ENCODE measurements around the gene RPL36A. TPM values are rescaled to one million over a fixed set of nuclear protein-coding genes. Genes with fewer than 3 reads are reported as not detected.
A peak's percentile ranks its signal among the peaks of the same experiment; 100 is the strongest.

The RPL36A gene
- total and polyA plus RNA-seq, 9 of the 15 experiments (the other 6 are each of a cell fraction or from before 2014, with no cell fraction given): 412 to 4,539 (median 3,209) TPM

DNA sequence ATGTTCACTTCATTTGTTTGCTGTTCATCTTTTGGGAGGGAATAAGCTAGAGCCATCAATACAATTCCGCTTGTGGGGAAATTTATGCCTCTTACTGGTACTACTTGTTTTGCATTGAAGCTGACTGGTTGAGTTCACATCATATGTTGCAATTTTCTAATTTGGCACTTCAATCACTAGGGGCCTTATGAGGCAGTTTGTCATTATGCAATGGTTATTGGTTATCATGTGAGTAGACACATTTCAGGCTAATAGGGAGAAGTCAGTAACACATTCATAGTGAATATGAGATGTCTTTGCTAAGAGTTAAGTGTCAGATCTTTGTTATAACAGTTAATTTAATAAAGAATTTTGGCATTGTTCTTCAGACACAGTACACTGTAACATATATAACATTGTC is 5.0 kb downstream of the RPL36A start (continued):
- TF ChIP-seq CEBPB (tag; IDR thresholded peaks at IDR 0.05) (peak; percentile 85), ZNF224 (CRISPR knock-in tag; IDR thresholded peaks at IDR 0.05) (no peak)

DNA sequence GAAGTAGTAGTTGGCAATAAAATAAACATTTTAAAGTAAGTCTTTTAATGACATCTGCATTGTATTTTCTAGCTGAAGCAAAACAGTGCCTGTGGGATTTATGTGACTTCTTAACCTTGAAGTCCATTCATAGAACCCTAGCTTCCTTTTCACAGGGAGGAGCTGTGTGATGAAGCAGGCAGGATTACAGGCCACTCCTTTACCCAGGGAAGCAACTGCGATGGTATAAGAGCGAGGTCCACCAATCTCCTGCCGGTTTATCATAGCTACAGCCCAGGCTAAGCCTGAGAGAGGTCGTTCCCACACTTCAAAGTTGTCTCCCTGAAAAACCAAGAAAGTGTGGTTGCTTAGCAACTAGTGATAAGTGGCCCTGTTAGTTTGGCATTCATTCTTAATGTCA is 7.0 kb downstream of the RPL36A start:
- CTCF ChIA-PET (ENCODE audit: low intra/inter-chr PET ratio): no interaction called here
- peak overlapping the region; percentile 38; the same call in 2 of the 3 replicates for H3K27ac ChIP-seq (ENCODE audit: extremely low read depth, low read depth, low read length)
- TF ChIP-seq RFX1 (IDR thresholded peaks at IDR 0.05) (peak; percentile 88), NCOA2 (IDR thresholded peaks at IDR 0.05; ENCODE audit: partially characterized antibody in 2 of 2) (no peak)
- H3K9me1 ChIP-seq (ENCODE audit: control insufficient read depth, insufficient read depth, low read length): no peaks in the 10 kb centered on the region
- intact Hi-C loops (cut with micrococcal nuclease): no loop called here
- H3K4me2 ChIP-seq (ENCODE audit: insufficient read depth, low read length): no peak overlapping the region
- 10% methylated on average over 4 of the region's 4 CpGs for WGBS (ENCODE audit: insufficient coverage, low coverage, missing lambda C conversion rate)
- peaks cover 13% of the 10 kb centered on the region for H3K79me2 ChIP-seq (ENCODE audit: control insufficient read depth, insufficient read depth, low read length)
- FAIRE-seq (no peak), DNase-seq (ENCODE audit: extremely low read depth in 1 of 4, low spot score in 3 of 4) (peak in 1 of 4 experiments; percentile 36), ATAC-seq (peak; percentile 53)
- H3K4me3 ChIP-seq: no peak overlapping the region
- no peaks in the 10 kb centered on the region for H3K9me3 ChIP-seq (replicated peaks; ENCODE audit: control insufficient read depth, insufficient read depth, low read depth, low read length)
- no peak overlapping the region for H3K9ac ChIP-seq (ENCODE audit: insufficient read depth in 1 of 2, low read depth in 2 of 2, low read length in 2 of 2)
- in situ Hi-C loops (cut with MboI): no loop called here
- peaks cover 69% of the 10 kb centered on the region for H3K36me3 ChIP-seq (ENCODE audit: control insufficient read depth, insufficient read depth, low read length)
- no peak overlapping the region for H2AFZ ChIP-seq (ENCODE audit: low read depth, low read length)
- no TSS peak for BruUV-seq (replicated peaks)
- POLR2A ChIA-PET: interaction anchor here (1.1 to 3.4 kb wide), 3 partner anchors 9 to 12 kb away, joined by 3 to 20 read pairs (median 6); partner anchors contain the start of genes GLA and HNRNPH2
- H4K20me1 ChIP-seq (replicated peaks; ENCODE audit: control insufficient read depth, insufficient read depth, low read length): peaks cover 5% of the 10 kb centered on the region; the same call in 1 of the 2 replicates
- H3K4me1 ChIP-seq (replicated peaks in 1 of 2; ENCODE audit: control insufficient read depth in 2 of 2, insufficient read depth in 2 of 2, low read length in 2 of 2): peaks cover 0 to 7% of the 10 kb centered on the region in 2 experiments; a peak in 3 of 5 replicates
- H3K27me3 ChIP-seq (ENCODE audit: control insufficient read depth in 2 of 2, insufficient read depth in 2 of 2, low read length in 2 of 2): no peaks in the 10 kb centered on the region

DNA sequence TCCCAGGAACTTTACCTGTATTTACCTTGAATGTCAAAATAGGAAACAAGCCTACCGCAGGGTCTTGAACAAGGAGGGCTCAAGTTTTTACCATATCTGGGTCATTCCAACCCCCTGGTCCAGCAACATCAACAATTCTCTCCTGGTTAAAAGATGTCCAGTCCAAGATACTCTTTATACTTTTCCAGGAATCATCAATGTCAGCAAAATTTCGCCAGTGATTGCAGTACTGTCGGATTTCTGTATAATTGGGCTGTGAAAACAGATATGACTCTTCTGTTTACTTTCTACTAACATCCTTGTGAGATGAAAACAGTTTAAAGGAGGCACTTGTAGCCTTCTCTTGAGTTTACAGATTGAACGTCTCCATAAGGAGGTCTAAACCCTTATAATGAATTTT is 7.9 kb downstream of the RPL36A start:
- peaks cover 5% of the 10 kb centered on the region; the same call in 1 of the 2 replicates for H4K20me1 ChIP-seq (replicated peaks; ENCODE audit: control insufficient read depth, insufficient read depth, low read length)
- POLR2A ChIA-PET: interaction anchor here (1.1 to 3.4 kb wide), 3 partner anchors 8 to 10 kb away, joined by 6 to 20 read pairs (median 12); partner anchors contain the start of genes GLA, HNRNPH2 and RPL36A
- peaks cover 67% of the 10 kb centered on the region for H3K36me3 ChIP-seq (ENCODE audit: control insufficient read depth, insufficient read depth, low read length)
- DNase-seq (ENCODE audit: extremely low read depth in 1 of 4, low spot score in 3 of 4) (no peak), FAIRE-seq (no peak), ATAC-seq (no peak)
- WGBS (ENCODE audit: insufficient coverage, low coverage, missing lambda C conversion rate): 52% methylated on average over 4 of the region's 4 CpGs
- H3K9me1 ChIP-seq (ENCODE audit: control insufficient read depth, insufficient read depth, low read length): no peaks in the 10 kb centered on the region
- BruUV-seq (replicated peaks): no TSS peak
- in situ Hi-C loops (cut with MboI): no loop called here
- no peaks in the 10 kb centered on the region for H3K9me3 ChIP-seq (replicated peaks; ENCODE audit: control insufficient read depth, insufficient read depth, low read depth, low read length)
- H3K79me2 ChIP-seq (ENCODE audit: control insufficient read depth, insufficient read depth, low read length): peaks cover 5% of the 10 kb centered on the region
- CTCF ChIA-PET (ENCODE audit: low intra/inter-chr PET ratio): no interaction called here
- intact Hi-C loops (cut with micrococcal nuclease): no loop called here
- no peak overlapping the region for H3K27ac ChIP-seq (ENCODE audit: extremely low read depth, low read depth, low read length)
- no peak overlapping the region for H3K9ac ChIP-seq (ENCODE audit: insufficient read depth in 1 of 2, low read depth in 2 of 2, low read length in 2 of 2)
- H3K4me2 ChIP-seq (ENCODE audit: insufficient read depth, low read length): no peak overlapping the region
- H2AFZ ChIP-seq (ENCODE audit: low read depth, low read length): no peak overlapping the region
- H3K4me3 ChIP-seq: no peak overlapping the region
- H3K4me1 ChIP-seq (replicated peaks in 1 of 2; ENCODE audit: control insufficient read depth in 2 of 2, insufficient read depth in 2 of 2, low read length in 2 of 2): peaks cover 0 to under 1% of the 10 kb centered on the region in 2 experiments; a peak in 2 of 5 replicates
- H3K27me3 ChIP-seq (ENCODE audit: control insufficient read depth in 2 of 2, insufficient read depth in 2 of 2, low read length in 2 of 2): no peaks in the 10 kb centered on the region
- TF ChIP-seq SIN3B (IDR thresholded peaks at IDR 0.05; ENCODE audit: low read depth): no peak
- no peak for TF ChIP-seq HDAC8 (tag; IDR thresholded peaks at IDR 0.05)
- TF ChIP-seq ZNF197 (CRISPR knock-in tag; IDR thresholded peaks at IDR 0.05; ENCODE audit: low read depth): no peak
- peak; percentile 28; the same call in 1 of the 2 replicates for TF ChIP-seq MAFK (IDR thresholded peaks at IDR 0.05; ENCODE audit: low read length)
- TF ChIP-seq ZNF316 (IDR thresholded peaks at IDR 0.05): peak; percentile 80
- TF ChIP-seq MAFF (IDR thresholded peaks at IDR 0.05; ENCODE audit: low read length): peak; percentile 59; the same call in 1 of the 2 replicates
- TF ChIP-seq ZC3H8 (IDR thresholded peaks at IDR 0.05): no peak
- no peak for TF ChIP-seq PHTF2 (CRISPR knock-in tag; IDR thresholded peaks at IDR 0.05)
- TF ChIP-seq ZNF668 (CRISPR knock-in tag; IDR thresholded peaks at IDR 0.05): no peak
- TF ChIP-seq GABPA (tag; conservative IDR thresholded peaks at IDR 0.05; ENCODE audit: low read depth): no peak
- TF ChIP-seq, protein P1, sequence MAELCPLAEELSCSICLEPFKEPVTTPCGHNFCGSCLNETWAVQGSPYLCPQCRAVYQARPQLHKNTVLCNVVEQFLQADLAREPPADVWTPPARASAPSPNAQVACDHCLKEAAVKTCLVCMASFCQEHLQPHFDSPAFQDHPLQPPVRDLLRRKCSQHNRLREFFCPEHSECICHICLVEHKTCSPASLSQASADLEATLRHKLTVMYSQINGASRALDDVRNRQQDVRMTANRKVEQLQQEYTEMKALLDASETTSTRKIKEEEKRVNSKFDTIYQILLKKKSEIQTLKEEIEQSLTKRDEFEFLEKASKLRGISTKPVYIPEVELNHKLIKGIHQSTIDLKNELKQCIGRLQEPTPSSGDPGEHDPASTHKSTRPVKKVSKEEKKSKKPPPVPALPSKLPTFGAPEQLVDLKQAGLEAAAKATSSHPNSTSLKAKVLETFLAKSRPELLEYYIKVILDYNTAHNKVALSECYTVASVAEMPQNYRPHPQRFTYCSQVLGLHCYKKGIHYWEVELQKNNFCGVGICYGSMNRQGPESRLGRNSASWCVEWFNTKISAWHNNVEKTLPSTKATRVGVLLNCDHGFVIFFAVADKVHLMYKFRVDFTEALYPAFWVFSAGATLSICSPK (IDR thresholded peaks at IDR 0.05; ENCODE audit: borderline replicate concordance): no peak

Measured in K562 (cell line).